HG03039 (cell line): ENCODE measurements around the gene SCAP.
"Not testable (repeated sequence)": the region's sequence is repeated elsewhere in the genome, so short reads cannot be mapped to it uniquely, and the experiment has no call there.

Experiments used
- ATAC-seq: cut with Tn5 transposase; IDR thresholded peaks from one replicate; pipeline ENCODE4 v1.9.1; 2021; ENCODE audit warnings: mild to moderate bottlenecking, moderate library complexity; ENCODE audit not compliant: unreplicated experiment

SCAP gene

GRCh38 chr3:47370020-47370419, 105.7 kb downstream of the SCAP start:
- not testable (repeated sequence) for ATAC-seq

- no peak for ATAC-seq
These were observed 108.1 kb downstream of the SCAP start for GRCh38 chr3:47367631-47368030.

DNA sequence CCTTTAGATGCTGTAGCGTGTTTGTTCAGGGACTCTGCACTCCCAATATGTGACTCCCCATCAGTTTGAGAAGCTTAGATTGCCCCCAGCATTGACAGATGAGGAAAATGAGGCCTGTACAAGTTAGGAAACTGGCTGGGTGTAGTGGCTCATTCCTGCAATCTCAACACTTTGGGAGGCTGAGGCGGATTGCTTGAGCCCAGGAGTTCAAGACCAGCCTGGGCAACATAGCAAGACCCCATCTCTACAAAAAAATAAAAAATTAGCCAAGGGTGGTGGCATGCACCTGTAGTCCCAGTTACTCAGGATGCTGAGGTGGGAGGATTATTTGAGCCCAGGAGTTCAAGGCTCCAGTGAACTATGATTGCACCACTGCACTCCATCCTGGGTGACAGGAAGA, 108.9 kb downstream of the SCAP start:
- ATAC-seq: no peak

- ATAC-seq: no peak
These were observed 110.3 kb downstream of the SCAP start for GRCh38 chr3:47365213-47366153.
